Erythroblast (primary cell): ENCODE measurements around the gene LRP1-AS.

Experiments
- GATA1 ChIP-seq: IDR thresholded peaks from 2 replicates; pipeline ENCODE4 v1.6.1; 2011; ENCODE audit warnings: low read depth, mild to moderate bottlenecking, control low read depth, low read length, moderate library complexity
- POLR2A ChIP-seq: IDR thresholded peaks from 2 replicates; pipeline ENCODE4 v1.6.1; 2011; ENCODE audit warnings: mild to moderate bottlenecking, low read length

GRCh38 chr12:57185403-57185802, 38.0 kb upstream of the LRP1-AS start:
- no peak for TF ChIP-seq POLR2A
- no peak for TF ChIP-seq GATA1
